Right cardiac atrium (tissue), 5 donors: ENCODE results near the gene UBAC2. TPM values are rescaled to one million over a fixed set of nuclear protein-coding genes. Genes with fewer than 3 reads are reported as not detected.

Experiments
- ATAC-seq, 2 donors: fragments of 200-7000 bp; cut with Tn5 transposase; one replicate each; pipeline versions ENCODE4 v1.8.0 to v1.9.1; 2020; ENCODE audit warnings: moderate library complexity in 2 of 2, mild to moderate bottlenecking in 1 of 2
- DNase-seq, 3 donors: peaks; one replicate each; pipeline ENCODE4 v3.0.0-alpha.2; 2020
- H3K27ac ChIP-seq: one replicate; pipeline ENCODE4 v1.5.1; 2013; ENCODE audit warnings: mild to moderate bottlenecking, low read length, control low read depth, moderate library complexity
- H3K27me3 ChIP-seq: one replicate; pipeline ENCODE4 v1.6.1; 2013; ENCODE audit not compliant: control insufficient read depth, insufficient read depth
- H3K4me1 ChIP-seq: one replicate; pipeline ENCODE4 v1.6.1; 2013; ENCODE audit warnings: low read length; ENCODE audit not compliant: control insufficient read depth, insufficient read depth
- H3K4me3 ChIP-seq: one replicate; pipeline ENCODE4 v1.5.1; 2013; ENCODE audit warnings: low read length, control low read depth
- H3K9me3 ChIP-seq: one replicate; pipeline ENCODE4 v1.6.1; 2013; ENCODE audit warnings: low read length; ENCODE audit not compliant: control insufficient read depth
- WGBS: extraction: QIAGEN DNeasy Blood & Tissue Kit; methylation state at CpG from one replicate; pipeline ENCODE4 v1.1.7; 2013; 5-methylcytosine and 5-hydroxymethylcytosine counted together
- intact Hi-C, 4 donors: fragments of 100-400 bp; cut with DNase I; formaldehyde crosslinking; loops; one replicate each; pipeline versions ENCODE4 v1.11.0 to v1.14.0; 2022 to 2023
- polyA plus RNA-seq: library from polyadenylated mRNA; stranded (reverse); fragments of 200-250 nt; gene quantifications from one replicate; pipeline ENCODE4 v1.2.3, GENCODE V29; 2013
- total RNA-seq, 4 donors: library from RNA; stranded (reverse); fragmentation: NEBNext Ultra II Directional; extraction: Animal tissue kit (Norgen Biotek cat#: 25700); gene quantifications; one replicate each; pipeline ENCODE4 v1.2.1, GENCODE V29; 2021
- donor health status: healthy with polysubstance abuse.
- donor health status: DM: no; HTN: yes; CAD: no.
- donor health status: DM: no; HTN: no; CAD: no.
- donor health status: DM: no; HTN: yes; CAD: no; lungs with severe emphysema.
- donor health status: DM: yes; HTN: yes; CAD: no.

The UBAC2 gene
- total and polyA plus RNA-seq, 5 donors, result 41.7 to 52.2 (median 47.6) TPM

DNA sequence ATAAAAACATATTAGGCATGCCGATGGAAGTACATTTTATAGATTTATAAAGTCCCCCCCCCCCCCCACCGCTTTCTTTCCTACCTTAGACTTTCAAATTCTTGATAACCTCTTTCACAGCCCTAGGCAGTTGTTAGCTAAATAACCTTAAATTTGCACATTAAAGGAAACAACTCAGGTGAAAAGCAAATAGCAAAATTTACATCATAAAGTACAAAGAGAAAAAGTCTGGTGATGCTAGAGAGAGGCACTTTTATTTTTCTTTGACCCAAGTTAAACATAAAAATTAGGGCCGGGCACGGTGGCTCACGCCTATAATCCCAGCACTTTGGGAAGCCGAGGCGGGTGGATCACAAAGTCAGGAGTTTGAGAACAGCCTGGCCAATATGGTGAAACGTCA, 15.0 kb upstream of the UBAC2 start:
- Histone ChIP-seq H3K4me3 (no peak overlapping the region), H3K4me1 (no peaks in the 10 kb centered on the region), H3K27me3 (no peaks in the 10 kb centered on the region), H3K9me3 (no peaks in the 10 kb centered on the region), H3K27ac (no peak overlapping the region)
- WGBS, result 67% methylated on average over 8 of the region's 8 CpGs
- no peak for DNase-seq
- ATAC-seq, result no peak
- intact Hi-C loops, result no loop called here

DNA sequence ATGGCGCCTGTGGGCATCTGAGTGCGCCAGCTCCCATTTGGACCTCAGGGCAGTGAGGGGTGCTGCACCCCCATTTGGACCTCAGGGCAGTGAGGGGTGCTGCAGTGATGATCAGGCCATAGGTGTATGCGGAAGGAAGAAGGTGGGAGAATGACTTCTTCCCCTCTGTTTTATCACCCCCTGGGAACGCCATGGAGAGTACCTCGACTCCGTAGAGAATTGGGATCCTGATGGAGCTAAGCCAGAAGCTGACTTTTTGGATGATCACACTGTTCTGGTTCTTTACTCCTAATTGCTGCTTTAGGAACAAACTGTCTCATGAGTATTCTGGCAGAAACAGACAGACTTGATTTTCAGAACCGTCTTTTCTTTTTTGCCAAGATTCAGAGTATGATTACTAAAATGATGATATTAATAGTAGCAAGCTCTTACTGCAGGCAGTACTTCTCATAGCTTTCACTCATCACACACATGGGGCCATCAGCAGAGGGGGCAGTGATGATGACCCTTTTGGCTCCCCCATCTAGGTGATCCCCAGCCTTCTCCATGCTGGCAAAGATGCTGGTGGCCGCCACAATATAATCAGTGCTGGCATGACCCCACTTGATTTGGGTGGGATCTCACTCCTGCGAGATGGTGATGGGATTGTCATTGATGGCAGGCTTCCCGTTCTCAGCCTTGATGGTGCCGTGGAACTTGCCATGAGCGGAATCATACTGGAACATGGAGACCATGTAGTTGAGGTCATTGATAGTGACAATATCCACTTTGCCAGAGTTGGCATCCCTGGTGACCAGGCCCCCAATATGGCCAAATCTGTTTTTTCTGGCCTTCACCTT, 10.3 kb upstream of the UBAC2 start:
- WGBS, result 82% methylated on average over 12 of the region's 12 CpGs
- Histone ChIP-seq H3K9me3 (no peaks in the 10 kb centered on the region), H3K27me3 (no peaks in the 10 kb centered on the region), H3K4me3 (no peak overlapping the region), H3K27ac (no peak overlapping the region), H3K4me1 (no peaks in the 10 kb centered on the region)
- intact Hi-C loops, result no loop called here
- DNase-seq (no peak), ATAC-seq (no peak)

DNA sequence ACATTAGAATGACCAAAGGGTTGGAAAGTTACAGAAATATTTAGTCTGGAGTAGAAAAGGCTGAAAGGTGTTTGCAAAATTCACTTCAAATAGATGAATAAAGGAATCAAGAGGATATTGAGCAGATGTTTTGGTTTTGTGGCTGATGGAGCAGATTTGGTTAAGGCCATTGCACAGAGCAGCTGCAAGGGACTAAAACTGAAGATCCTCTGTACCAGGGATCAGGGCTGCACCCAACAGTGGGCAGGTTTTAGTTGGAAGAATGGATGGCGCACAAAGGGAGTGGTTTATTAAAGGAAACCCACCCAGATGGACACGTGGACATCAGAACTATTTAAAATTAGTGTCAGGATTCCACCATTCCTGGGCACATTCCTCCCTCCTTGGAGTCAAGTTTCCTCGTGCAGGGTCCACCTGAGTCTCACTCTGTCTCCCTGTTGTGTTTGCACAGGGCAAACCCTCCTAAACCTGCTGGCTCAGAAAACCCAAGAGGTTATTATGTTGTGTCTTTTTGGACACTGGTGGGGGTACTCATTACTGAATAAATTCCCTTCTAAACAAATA, 9.2 kb upstream of the UBAC2 start:
- 59% methylated on average over 3 of the region's 3 CpGs for WGBS
- no peak for ATAC-seq
- no peaks in the 10 kb centered on the region for H3K4me1 ChIP-seq
- H3K4me3 ChIP-seq, result no peak overlapping the region
- intact Hi-C loops, result no loop called here
- no peaks in the 10 kb centered on the region for H3K9me3 ChIP-seq
- no peaks in the 10 kb centered on the region for H3K27me3 ChIP-seq
- no peak overlapping the region for H3K27ac ChIP-seq
- DNase-seq, result no peak

DNA sequence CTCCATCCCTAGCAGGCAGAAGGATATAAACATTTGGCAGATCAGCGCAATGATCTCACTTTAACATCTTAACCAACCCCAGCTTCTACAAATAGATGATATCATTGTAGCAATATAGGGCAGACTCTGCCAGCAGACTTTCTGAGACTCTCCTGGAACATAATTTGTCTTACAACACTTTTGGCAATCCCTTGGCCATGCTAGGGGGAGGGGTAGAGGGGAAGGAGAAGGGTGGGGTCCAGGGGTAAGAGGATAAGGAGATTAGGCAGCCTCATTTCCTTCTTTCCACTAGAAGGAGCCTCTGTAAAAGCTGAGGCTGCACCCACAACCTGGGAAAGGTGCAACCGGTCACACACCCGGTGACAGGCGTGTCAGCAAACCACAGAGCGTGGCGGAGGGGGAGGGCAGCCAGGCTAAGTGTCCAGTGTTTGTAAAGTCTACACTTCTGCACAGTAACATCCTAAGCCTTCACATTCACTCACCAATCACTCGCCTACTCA, 8.7 kb upstream of the UBAC2 start:
- Histone ChIP-seq H3K9me3 (no peaks in the 10 kb centered on the region), H3K4me1 (no peaks in the 10 kb centered on the region), H3K27ac (no peak overlapping the region), H3K4me3 (no peak overlapping the region), H3K27me3 (no peaks in the 10 kb centered on the region)
- WGBS, result 87% methylated on average over 7 of the region's 7 CpGs
- intact Hi-C loops, result no loop called here
- DNase-seq (no peak), ATAC-seq (peak in 1 of 2 donors; percentile 34)

DNA sequence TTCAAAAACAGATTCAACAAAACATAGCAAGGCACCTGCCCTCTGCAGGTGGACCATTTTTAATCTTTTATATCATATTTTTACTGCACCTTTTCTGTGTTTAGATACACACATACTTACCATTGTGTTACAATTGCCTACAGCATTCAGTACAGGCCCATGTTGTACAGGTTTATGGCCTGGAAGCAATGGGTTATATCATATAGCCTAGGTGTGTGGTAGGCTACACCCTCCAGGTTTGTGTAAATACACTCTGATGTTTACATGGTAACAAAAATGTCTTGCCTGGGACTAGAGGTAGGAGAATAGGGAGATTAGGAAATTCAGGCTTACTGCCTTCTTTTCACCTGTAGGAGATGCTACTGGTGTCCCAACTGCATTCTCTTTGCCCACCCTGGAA, 8.2 kb upstream of the UBAC2 start:
- intact Hi-C loops, result no loop called here
- H3K4me3 ChIP-seq, result no peak overlapping the region

DNA sequence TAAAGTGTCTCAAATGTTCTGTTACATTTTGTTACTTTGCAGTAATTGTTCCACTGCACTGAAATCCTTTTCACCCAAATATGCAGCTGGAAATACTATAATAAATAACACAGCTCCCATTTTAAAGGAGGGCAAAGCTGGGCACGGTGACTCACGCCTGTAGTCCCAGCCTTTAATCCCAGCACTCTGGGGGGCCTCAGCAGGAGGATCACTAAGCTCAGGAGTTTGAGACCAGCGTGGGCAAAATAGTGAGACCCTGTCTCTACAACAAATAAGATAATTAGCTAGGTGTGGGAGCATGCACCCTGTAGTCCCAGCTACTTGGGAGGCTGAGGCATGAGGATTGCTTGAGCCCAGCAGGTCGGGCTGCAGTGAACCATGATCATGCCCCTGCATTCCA, 7.5 kb upstream of the UBAC2 start:
- no peaks in the 10 kb centered on the region for H3K4me1 ChIP-seq
- DNase-seq (no peak), ATAC-seq (no peak)
- H3K27me3 ChIP-seq, result no peaks in the 10 kb centered on the region
- intact Hi-C loops, result no loop called here
- no peak overlapping the region for H3K27ac ChIP-seq
- no peak overlapping the region for H3K4me3 ChIP-seq
- no peaks in the 10 kb centered on the region for H3K9me3 ChIP-seq
- 82% methylated on average over 4 of the region's 4 CpGs for WGBS

More for the DNA sequence above, 8.2 kb upstream of the UBAC2 start:
- ATAC-seq, result no peak
- Histone ChIP-seq H3K27me3 (no peaks in the 10 kb centered on the region), H3K9me3 (no peaks in the 10 kb centered on the region), H3K4me1 (no peaks in the 10 kb centered on the region), H3K27ac (no peak overlapping the region)
- DNase-seq, result no peak

DNA sequence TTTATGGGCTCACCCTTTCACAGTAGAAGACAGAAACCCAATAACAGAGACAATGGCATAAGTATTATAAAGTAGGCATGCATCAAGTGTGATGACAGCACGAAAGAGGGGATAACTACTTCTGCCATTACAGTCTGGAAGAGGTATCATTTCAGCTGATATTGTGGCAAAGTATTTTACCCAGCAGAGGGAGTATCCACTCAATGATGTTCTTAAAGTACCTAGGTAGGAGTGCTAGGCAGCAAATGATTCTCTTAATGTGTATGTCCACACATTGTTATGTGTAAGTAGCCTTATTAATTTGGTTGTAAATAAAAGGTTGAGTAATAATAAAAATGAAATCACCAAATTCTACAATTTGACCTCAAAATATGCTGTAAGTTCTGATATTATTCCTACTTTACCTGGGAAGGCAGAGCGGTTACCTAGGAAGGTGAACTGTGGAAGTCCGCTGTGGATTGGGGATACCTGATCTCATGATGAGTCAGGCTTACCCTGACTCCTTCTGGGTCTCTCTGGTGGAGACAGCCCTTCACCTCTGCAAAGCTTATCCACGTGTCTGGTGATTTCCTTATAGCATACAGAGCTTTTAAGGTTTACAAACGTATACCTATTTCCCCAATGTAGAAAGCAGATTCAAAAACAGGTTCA, 4.1 kb upstream of the UBAC2 start:
- H3K27me3 ChIP-seq, result no peaks in the 10 kb centered on the region
- no peak overlapping the region for H3K27ac ChIP-seq
- H3K4me3 ChIP-seq, result no peak overlapping the region
- ATAC-seq, result no peak
- intact Hi-C loops, result no loop called here
- H3K9me3 ChIP-seq, result no peaks in the 10 kb centered on the region
- H3K4me1 ChIP-seq, result no peaks in the 10 kb centered on the region
- no peak for DNase-seq
- WGBS, result 83% methylated on average over 5 of the region's 5 CpGs

- H3K27ac ChIP-seq, result no peak overlapping the region
- ATAC-seq (no peak), DNase-seq (no peak)
- no peaks in the 10 kb centered on the region for H3K27me3 ChIP-seq
- H3K4me1 ChIP-seq, result no peaks in the 10 kb centered on the region
- no peaks in the 10 kb centered on the region for H3K9me3 ChIP-seq
- intact Hi-C loops, result no loop called here
- H3K4me3 ChIP-seq, result no peak overlapping the region
- WGBS, result 69% methylated on average over 5 of the region's 5 CpGs
These were observed 3.5 kb upstream of the UBAC2 start for GRCh38 chr13:99197117-99197651.

DNA sequence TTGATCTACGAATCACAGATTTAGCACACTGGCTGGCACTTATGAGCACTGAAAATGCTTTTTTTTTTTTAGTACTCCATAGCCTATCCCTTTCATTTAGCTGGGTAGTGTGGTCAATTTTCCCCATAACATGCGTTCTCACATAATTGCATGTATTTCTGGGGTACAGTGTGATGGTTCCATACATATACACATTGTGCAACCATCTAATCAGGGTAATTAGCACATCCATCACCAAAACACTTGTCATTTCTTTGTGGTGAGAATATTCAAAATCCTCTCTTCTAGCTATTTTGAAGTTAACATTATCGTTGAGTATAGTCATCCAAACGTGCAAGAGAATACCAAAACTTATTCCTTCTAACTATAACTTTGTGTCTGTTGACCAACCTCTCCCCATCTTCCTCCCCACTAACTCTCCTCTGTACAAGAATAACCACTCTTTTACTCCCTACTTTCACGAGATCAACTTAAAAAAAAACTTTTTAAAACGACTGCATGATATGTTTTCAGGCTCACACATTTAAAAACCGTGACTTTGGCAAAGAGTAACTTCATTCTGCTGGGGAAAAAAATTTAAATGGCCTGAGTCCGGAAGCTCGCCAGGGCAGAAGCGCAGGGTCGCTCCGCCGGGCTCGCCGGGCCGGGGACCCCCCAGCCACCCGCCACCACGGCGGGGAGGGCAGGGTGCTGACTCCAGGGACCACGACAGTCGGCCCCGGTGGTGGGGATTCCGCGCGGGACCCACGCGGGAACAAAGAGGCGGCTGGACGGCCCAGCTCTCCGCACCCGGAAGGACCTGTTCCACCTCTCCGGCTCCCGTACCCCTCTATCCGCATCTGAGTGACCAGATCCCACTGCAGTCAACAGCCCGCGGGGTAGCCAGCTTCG, 868 bp upstream of the UBAC2 start:
- H3K27ac ChIP-seq, result peak overlapping the region; percentile 85
- WGBS, result 5% methylated on average over 37 of the region's 37 CpGs
- H3K9me3 ChIP-seq, result no peaks in the 10 kb centered on the region
- H3K27me3 ChIP-seq, result no peaks in the 10 kb centered on the region
- peak in 1 of 2 donors; percentile 49 for ATAC-seq
- intact Hi-C loops, result no loop called here
- peaks cover 7% of the 10 kb centered on the region for H3K4me1 ChIP-seq
- no peak for DNase-seq
- peak overlapping the region; percentile 63 for H3K4me3 ChIP-seq

- H3K27ac ChIP-seq, result peak overlapping the region; percentile 30
- DNase-seq (no peak), ATAC-seq (no peak)
- no peaks in the 10 kb centered on the region for H3K27me3 ChIP-seq
- no peak overlapping the region for H3K4me3 ChIP-seq
- no peaks in the 10 kb centered on the region for H3K9me3 ChIP-seq
- intact Hi-C loops, result no loop called here
- peaks cover 11% of the 10 kb centered on the region for H3K4me1 ChIP-seq
- WGBS, result 76% methylated on average over 9 of the region's 9 CpGs
These were observed 3.2 kb downstream of the UBAC2 start for GRCh38 chr13:99203601-99204579.
